Suprapubic skin (tissue), 4 donors: Measurements from ENCODE around the gene ZNF185. TPM values are rescaled to one million over a fixed set of nuclear protein-coding genes. Genes with fewer than 3 reads are reported as not detected.

ENCODE experiments used
- DNase-seq, 2 donors: peaks; one replicate each; pipeline ENCODE4 v3.0.0-alpha.2; 2019; ENCODE audit warnings: low spot score in 2 of 2
- H3K27ac ChIP-seq: fragments of 200-600 bp; sonication (generic); one replicate; pipeline ENCODE4 v1.5.1; 2019
- H3K27me3 ChIP-seq: fragments of 200-600 bp; sonication (generic); one replicate; pipeline ENCODE4 v1.5.1; 2019
- H3K36me3 ChIP-seq: fragments of 200-600 bp; sonication (generic); one replicate; pipeline ENCODE4 v1.5.1; 2019
- H3K4me1 ChIP-seq: fragments of 200-600 bp; sonication (generic); one replicate; pipeline ENCODE4 v1.5.1; 2019
- H3K4me3 ChIP-seq: fragments of 200-600 bp; sonication (generic); one replicate; pipeline ENCODE4 v1.5.1; 2019; ENCODE audit warnings: mild to moderate bottlenecking
- H3K9me3 ChIP-seq: fragments of 200-600 bp; sonication (generic); one replicate; pipeline ENCODE4 v1.5.1; 2019
- CTCF ChIP-seq, 2 donors: fragments of 200-600 bp in 1 of 2; fragments of 450-650 bp in 1 of 2; sonication (generic) in 1 of 2; IDR thresholded peaks; one replicate each; pipeline ENCODE4 v1.5.1; 2016 to 2019; ENCODE audit warnings: antibody characterized with exemption in 2 of 2, mild to moderate bottlenecking in 1 of 2, moderate library complexity in 1 of 2
- EP300 ChIP-seq: sonication (generic); formaldehyde crosslinking; IDR thresholded peaks from one replicate; pipeline ENCODE4 v1.6.1; 2017; ENCODE audit warnings: antibody characterized with exemption
- POLR2A ChIP-seq, 2 donors: fragments of 450-650 bp; IDR thresholded peaks; one replicate each; pipeline ENCODE4 v1.6.1; 2017; ENCODE audit warnings: antibody characterized with exemption in 2 of 2, mild to moderate bottlenecking in 2 of 2, moderate library complexity in 2 of 2
- POLR2AphosphoS5 ChIP-seq, 3 donors: sonication (generic); formaldehyde crosslinking; IDR thresholded peaks; one replicate each; pipeline ENCODE4 v1.6.1; 2017; ENCODE audit warnings: antibody characterized with exemption in 3 of 3
- WGBS: methylation state at CpG from one replicate; pipeline ENCODE4 v1.1.5; 2018; 5-methylcytosine and 5-hydroxymethylcytosine counted together
- total RNA-seq, 4 donors: library from RNA; depleted of rRNA; stranded (reverse); fragments of >200 nt; gene quantifications; one replicate each; pipeline ENCODE4 v1.1.0, GENCODE V29; 2016

Gene ZNF185
- total RNA-seq, 4 donors from 2014 or later: 50.1 to 81.3 (median 66.1) TPM

GRCh38 chrX:152945021-152945979 lies 47.4 kb downstream of the ZNF185 start:
- TF ChIP-seq POLR2A (IDR thresholded peaks at IDR 0.05) (no peak), POLR2AphosphoS5 (IDR thresholded peaks at IDR 0.05) (no peak), EP300 (no peak), CTCF (IDR thresholded peaks at IDR 0.05) (no peak)
- Histone ChIP-seq H3K27me3 (no peaks in the 10 kb centered on the region), H3K9me3 (no peaks in the 10 kb centered on the region), H3K4me3 (no peak overlapping the region), H3K27ac (no peak overlapping the region), H3K4me1 (peaks cover 5% of the 10 kb centered on the region), H3K36me3 (peaks cover 2% of the 10 kb centered on the region)
- 78% methylated on average over 10 of the region's 11 CpGs for WGBS
- DNase-seq: no peak

GRCh38 chrX:152946681-152947080 lies 48.8 kb downstream of the ZNF185 start:
- Histone ChIP-seq H3K9me3 (no peaks in the 10 kb centered on the region), H3K27ac (no peak overlapping the region), H3K27me3 (no peaks in the 10 kb centered on the region), H3K36me3 (peaks cover 2% of the 10 kb centered on the region), H3K4me3 (no peak overlapping the region), H3K4me1 (no peaks in the 10 kb centered on the region)
- no peak for TF ChIP-seq CTCF (IDR thresholded peaks at IDR 0.05)
- no peak for TF ChIP-seq POLR2A (IDR thresholded peaks at IDR 0.05)
- TF ChIP-seq POLR2AphosphoS5 (IDR thresholded peaks at IDR 0.05): no peak
- no peak for TF ChIP-seq EP300
- no peak for DNase-seq
- 85% methylated on average over 6 of the region's 6 CpGs for WGBS

Other genes starting within 250 kb of the ZNF185 start
- not detected for gene MAGEA3, start 199.3 kb upstream of the ZNF185 start, total RNA-seq
- gene CSAG2, start 188.8 kb upstream of the ZNF185 start, total RNA-seq: not detected
- not detected for gene MAGEA2B, start 183.4 kb upstream of the ZNF185 start, total RNA-seq
- not detected for gene CSAG1, start 164.3 kb upstream of the ZNF185 start, total RNA-seq
- gene MAGEA12, start 164.3 kb upstream of the ZNF185 start, total RNA-seq: not detected
- gene MAGEA2, start 144.2 kb upstream of the ZNF185 start, total RNA-seq: not detected
- not detected for gene CSAG3, start 138.8 kb upstream of the ZNF185 start, total RNA-seq
- not detected for gene MAGEA6, start 128.4 kb upstream of the ZNF185 start, total RNA-seq
- 10 to 100 TPM in 3 of 4 donors, 1 to 10 TPM in 1; 8.9 to 24.1 (median 18.7) TPM for gene CETN2, start 67.3 kb upstream of the ZNF185 start, total RNA-seq
- 10 to 100 TPM; 11.8 to 34.1 (median 22.4) TPM for gene NSDHL, start 67.0 kb upstream of the ZNF185 start, total RNA-seq
- gene PNMA5, start 96.0 kb downstream of the ZNF185 start, total RNA-seq: not detected
- gene PNMA3, start 158.4 kb downstream of the ZNF185 start, total RNA-seq: under 1 TPM; 0.26 to 0.97 (median 0.61) TPM
- under 1 TPM in 3 of 4 donors, not detected in 1; 0.26 to 0.32 (median 0.30) TPM for gene PNMA6A, start 174.4 kb downstream of the ZNF185 start, total RNA-seq